Tongue (tissue), 2 donors: ENCODE measurements around the gene IL6R. TPM values are rescaled to one million over a fixed set of nuclear protein-coding genes. Genes with fewer than 3 reads are reported as not detected.

Experiments
- DNase-seq: peaks from one replicate; pipeline ENCODE4 v3.0.0-alpha.2; 2015
- total RNA-seq: library from RNA; depleted of rRNA; stranded (reverse); fragments of >200 nt; gene quantifications from one replicate; pipeline ENCODE4 v1.2.3, GENCODE V29; 2014

IL6R gene
- total RNA-seq, 1 donor from 2014 or later, result 35.0 TPM

DNA sequence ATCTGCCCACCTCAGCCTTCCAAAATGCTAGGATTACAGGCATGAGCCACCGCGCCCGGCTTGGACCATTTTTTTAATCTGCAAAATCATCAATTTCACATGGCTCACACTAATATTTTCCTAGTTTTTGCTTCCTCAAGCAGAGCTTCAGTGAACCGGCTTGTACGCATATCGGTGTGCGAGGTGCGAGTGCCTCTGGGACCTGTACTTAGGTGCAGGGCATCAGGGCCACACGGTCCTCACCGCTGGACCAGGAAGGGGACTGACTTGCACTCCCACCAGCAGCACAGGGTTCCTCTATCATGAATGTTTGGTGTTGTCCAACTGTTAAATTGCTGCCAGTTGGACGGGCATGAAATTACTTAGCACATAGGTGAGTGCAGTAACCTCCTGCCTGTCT is 112.5 kb downstream of the IL6R start:
- no peak for DNase-seq

Other genes with a start within 250 kb of the IL6R start
- gene TPM3, start 213.2 kb upstream of the IL6R start, total RNA-seq, result 278 TPM
- not detected for gene CFAP141, start 199.0 kb upstream of the IL6R start, total RNA-seq
- gene UBAP2L, start 184.4 kb upstream of the IL6R start, total RNA-seq, result 70.5 TPM
- 92.5 TPM for gene HAX1, start 132.7 kb upstream of the IL6R start, total RNA-seq
- gene AQP10, start 84.2 kb upstream of the IL6R start, total RNA-seq, result not detected
- gene ATP8B2, start 79.8 kb upstream of the IL6R start, total RNA-seq, result 46.8 TPM
- 3.7 TPM for gene TDRD10, start 96.9 kb downstream of the IL6R start, total RNA-seq
- gene SHE, start 97.1 kb downstream of the IL6R start, total RNA-seq, result 10.7 TPM
- 28.5 TPM for gene UBE2Q1, start 153.3 kb downstream of the IL6R start, total RNA-seq
- gene CHRNB2, start 162.4 kb downstream of the IL6R start, total RNA-seq, result 0.72 TPM
- 63.0 TPM for gene ADAR, start 202.8 kb downstream of the IL6R start, total RNA-seq